DOHH2 (cell line): ENCODE data around the gene TTC7B.

ENCODE experiments used
- H3F3A ChIP-seq: fragments of 200-600 bp; sonication (generic), shearing (Covaris generic); 2 replicates; pipeline ENCODE4 v1.6.0; 2016; ENCODE audit warnings: antibody characterized with exemption, mild to moderate bottlenecking; ENCODE audit not compliant: control insufficient read depth, insufficient read depth
- H3K27ac ChIP-seq: fragments of 200-600 bp; sonication (generic); 2 replicates; pipeline ENCODE4 v1.5.1; 2014; ENCODE audit warnings: low read depth, mild to moderate bottlenecking, low read length, moderate library complexity
- H3K27me3 ChIP-seq: fragments of 200-600 bp; sonication (generic); 2 replicates; pipeline ENCODE4 v1.6.1; 2014; ENCODE audit warnings: mild to moderate bottlenecking, low read length, mixed read lengths; ENCODE audit not compliant: control insufficient read depth
- H3K36me3 ChIP-seq: fragments of 200-600 bp; sonication (generic); 2 replicates; pipeline ENCODE4 v1.6.1; 2014; ENCODE audit warnings: mild to moderate bottlenecking, low read length, moderate library complexity, mixed read lengths; ENCODE audit not compliant: control insufficient read depth
- H3K4me1 ChIP-seq: fragments of 200-600 bp; sonication (generic); 2 replicates; pipeline ENCODE4 v1.6.1; 2014; ENCODE audit warnings: mild to moderate bottlenecking, low read length, mixed read lengths; ENCODE audit not compliant: control insufficient read depth
- H3K4me2 ChIP-seq: fragments of 200-600 bp; sonication (generic); 2 replicates; pipeline ENCODE4 v1.6.0; 2014; ENCODE audit warnings: mild to moderate bottlenecking, low read length, moderate library complexity
- H3K4me3 ChIP-seq: fragments of 200-600 bp; sonication (generic); 2 replicates; pipeline ENCODE4 v1.5.1; 2014; ENCODE audit warnings: mild to moderate bottlenecking, low read length, mixed read lengths
- H3K79me2 ChIP-seq: fragments of 200-600 bp; sonication (generic); 2 replicates; pipeline ENCODE4 v1.6.1; 2014; ENCODE audit warnings: mild to moderate bottlenecking, low read length, mixed read lengths; ENCODE audit not compliant: control insufficient read depth
- H3K9me2 ChIP-seq: fragments of 200-600 bp; sonication (generic); replicated peaks from 2 replicates; pipeline ENCODE4 v1.6.1; 2014; ENCODE audit warnings: mild to moderate bottlenecking, low read length, mixed read lengths; ENCODE audit not compliant: control insufficient read depth
- H3K9me3 ChIP-seq: fragments of 200-600 bp; sonication (generic); 2 replicates; pipeline ENCODE4 v1.6.1; 2014; ENCODE audit warnings: antibody characterized with exemption, low read length, mixed read lengths; ENCODE audit not compliant: control insufficient read depth, insufficient read depth
- H4K20me1 ChIP-seq: fragments of 200-600 bp; sonication (generic); 2 replicates; pipeline ENCODE4 v1.6.0; 2014; ENCODE audit warnings: low read depth, mild to moderate bottlenecking, antibody characterized with exemption, low read length, moderate library complexity; ENCODE audit not compliant: control insufficient read depth, insufficient read depth
- CTCF ChIP-seq: fragments of 200-600 bp; sonication (generic); IDR thresholded peaks from one replicate; pipeline ENCODE4 v1.5.1; 2014; ENCODE audit warnings: antibody characterized with exemption, mild to moderate bottlenecking, low read depth, low read length; ENCODE audit not compliant: poor library complexity, severe bottlenecking
- EZH2phosphoT487 ChIP-seq: fragments of 200-600 bp; sonication (generic); IDR thresholded peaks from 2 replicates; pipeline ENCODE4 v1.6.1; 2017; ENCODE audit warnings: borderline replicate concordance, mild to moderate bottlenecking, antibody characterized with exemption, low read length, moderate library complexity, mixed read lengths

The TTC7B gene

GRCh38 chr14:90629471-90629870, 186.8 kb downstream of the TTC7B start:
- Histone ChIP-seq H3K9me2 (no peaks in the 10 kb centered on the region), H3K27ac (no peak overlapping the region), H3K9me3 (no peaks in the 10 kb centered on the region), H3K4me3 (no peak overlapping the region), H3K79me2 (no peaks in the 10 kb centered on the region), H3K36me3 (no peaks in the 10 kb centered on the region), H3K4me2 (no peak overlapping the region), H3F3A (no peaks in the 10 kb centered on the region), H3K27me3 (peaks cover 4% of the 10 kb centered on the region; the same call in 1 of the 2 replicates), H4K20me1 (no peaks in the 10 kb centered on the region), H3K4me1 (0 out of 2 replicates have a peak, but pooled peaks cover 3% of the 10 kb centered on the region)
- no peak for TF ChIP-seq EZH2phosphoT487
- TF ChIP-seq CTCF: no peak

GRCh38 chr14:90628825-90629224, 187.4 kb downstream of the TTC7B start:
- 0 out of 2 replicates have a peak, but pooled peaks cover 3% of the 10 kb centered on the region for H3K4me1 ChIP-seq

GRCh38 chr14:90627478-90627877, 188.8 kb downstream of the TTC7B start:
- H3F3A ChIP-seq: no peaks in the 10 kb centered on the region
- no peak overlapping the region for H3K4me3 ChIP-seq
- no peaks in the 10 kb centered on the region for H3K36me3 ChIP-seq
- H3K27ac ChIP-seq: no peak overlapping the region
- 0 out of 2 replicates have a peak, but pooled peaks cover 3% of the 10 kb centered on the region for H3K4me1 ChIP-seq
- no peaks in the 10 kb centered on the region for H3K79me2 ChIP-seq
- no peak for TF ChIP-seq CTCF
- TF ChIP-seq EZH2phosphoT487: no peak
- H3K4me2 ChIP-seq: no peak overlapping the region
- peaks cover 4% of the 10 kb centered on the region; the same call in 1 of the 2 replicates for H3K27me3 ChIP-seq
- H3K9me3 ChIP-seq: no peaks in the 10 kb centered on the region
- no peaks in the 10 kb centered on the region for H3K9me2 ChIP-seq
- H4K20me1 ChIP-seq: no peaks in the 10 kb centered on the region

More at GRCh38 chr14:90628825-90629224, 187.4 kb downstream of the TTC7B start:
- Histone ChIP-seq H3K4me2 (no peak overlapping the region), H3K27ac (no peak overlapping the region), H3K79me2 (no peaks in the 10 kb centered on the region), H3K36me3 (no peaks in the 10 kb centered on the region), H4K20me1 (no peaks in the 10 kb centered on the region), H3K4me3 (no peak overlapping the region), H3K9me2 (no peaks in the 10 kb centered on the region), H3K9me3 (no peaks in the 10 kb centered on the region), H3F3A (no peaks in the 10 kb centered on the region), H3K27me3 (peaks cover 4% of the 10 kb centered on the region; the same call in 1 of the 2 replicates)
- TF ChIP-seq CTCF (no peak), EZH2phosphoT487 (no peak)
